HG03108 (cell line): ENCODE data around the gene ZBTB18.

Experiments
- ATAC-seq: cut with Tn5 transposase; IDR thresholded peaks from one replicate; pipeline ENCODE4 v1.9.1; 2021; ENCODE audit warnings: moderate library complexity; ENCODE audit not compliant: unreplicated experiment

The ZBTB18 gene

DNA sequence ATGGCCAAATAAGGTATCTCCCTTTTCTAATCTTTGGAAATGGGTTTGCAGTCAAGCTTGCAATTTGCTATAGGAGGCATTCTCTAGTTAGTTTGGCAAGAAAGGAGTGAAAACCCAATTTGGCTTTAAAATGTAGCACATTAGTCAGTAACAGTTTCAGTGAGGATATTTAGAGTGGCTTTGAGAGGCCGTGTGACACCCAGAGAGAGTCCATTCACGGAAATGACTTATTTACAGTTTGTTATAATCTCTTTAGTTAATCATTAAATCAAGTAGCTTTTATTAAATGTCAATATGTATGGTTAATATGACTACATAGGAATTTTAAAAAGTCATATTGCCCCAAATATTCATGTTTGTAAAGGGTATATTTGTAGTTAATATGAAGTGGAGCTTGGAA lies 9.6 kb downstream of the ZBTB18 start:
- no peak for ATAC-seq

DNA sequence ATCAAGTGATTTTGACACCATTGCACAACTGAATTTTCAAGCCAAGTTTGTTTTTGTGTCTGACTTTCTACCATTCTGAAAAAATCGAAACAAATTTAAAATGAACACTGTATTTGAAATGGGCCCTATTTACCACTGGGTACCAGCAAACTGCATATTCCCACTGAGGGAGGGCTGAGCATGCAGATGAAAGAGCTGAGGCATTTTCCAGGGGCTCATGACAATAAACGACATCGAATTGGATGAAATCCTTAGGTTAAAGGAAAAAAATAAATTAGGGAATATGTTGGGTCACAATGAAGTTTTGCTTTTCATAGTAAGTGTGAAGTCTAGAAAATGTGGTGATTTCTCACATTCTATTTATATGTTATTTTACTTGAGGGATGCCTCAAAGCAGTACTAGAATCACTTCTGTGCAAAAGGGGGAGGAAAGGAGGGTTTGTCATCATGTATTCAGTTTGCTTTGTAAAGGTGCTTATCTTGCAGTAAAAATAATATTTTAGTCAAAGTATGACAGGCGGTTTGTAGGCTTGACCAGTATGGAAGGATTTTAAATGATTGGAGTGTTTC lies 11.2 kb downstream of the ZBTB18 start:
- ATAC-seq = no peak

DNA sequence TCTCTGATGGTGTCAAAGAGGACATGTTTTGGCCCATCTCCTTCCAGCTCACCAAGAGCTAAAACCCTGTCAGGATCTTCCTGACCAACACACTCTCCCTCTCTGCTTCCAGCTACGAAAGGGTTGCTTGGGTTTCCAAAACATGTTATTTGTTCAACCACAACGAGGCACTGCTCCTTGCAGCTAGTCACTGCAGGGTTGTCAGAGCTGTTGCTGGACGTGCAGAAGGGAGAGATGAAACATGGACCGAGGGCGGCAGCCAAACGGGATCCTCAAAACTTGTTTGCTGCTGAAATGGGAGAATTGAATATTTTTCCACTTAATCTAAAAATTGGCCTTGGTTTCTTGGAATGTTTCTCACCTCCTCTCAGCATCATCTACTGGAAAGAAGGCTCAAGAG lies 12.4 kb downstream of the ZBTB18 start:
- ATAC-seq = no peak

DNA sequence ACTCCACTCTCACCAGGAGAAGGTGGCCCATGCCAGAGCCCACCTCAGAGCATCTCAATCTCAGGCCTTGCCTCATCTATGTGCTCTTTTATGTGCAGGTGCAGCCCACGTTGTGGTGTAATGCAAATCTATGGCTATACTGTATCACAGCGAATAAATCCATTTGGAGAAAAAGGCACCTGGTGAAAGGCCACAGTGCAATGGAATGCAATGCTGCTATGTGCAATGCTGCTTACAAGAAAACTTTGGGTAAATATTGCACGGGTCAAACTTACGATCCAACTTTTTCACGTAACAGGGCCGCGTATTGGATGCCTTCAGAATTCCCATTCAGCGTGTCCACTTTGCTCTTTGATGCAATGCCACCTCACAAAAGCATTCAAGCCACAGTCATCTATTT lies 13.5 kb downstream of the ZBTB18 start:
- ATAC-seq = no peak

DNA sequence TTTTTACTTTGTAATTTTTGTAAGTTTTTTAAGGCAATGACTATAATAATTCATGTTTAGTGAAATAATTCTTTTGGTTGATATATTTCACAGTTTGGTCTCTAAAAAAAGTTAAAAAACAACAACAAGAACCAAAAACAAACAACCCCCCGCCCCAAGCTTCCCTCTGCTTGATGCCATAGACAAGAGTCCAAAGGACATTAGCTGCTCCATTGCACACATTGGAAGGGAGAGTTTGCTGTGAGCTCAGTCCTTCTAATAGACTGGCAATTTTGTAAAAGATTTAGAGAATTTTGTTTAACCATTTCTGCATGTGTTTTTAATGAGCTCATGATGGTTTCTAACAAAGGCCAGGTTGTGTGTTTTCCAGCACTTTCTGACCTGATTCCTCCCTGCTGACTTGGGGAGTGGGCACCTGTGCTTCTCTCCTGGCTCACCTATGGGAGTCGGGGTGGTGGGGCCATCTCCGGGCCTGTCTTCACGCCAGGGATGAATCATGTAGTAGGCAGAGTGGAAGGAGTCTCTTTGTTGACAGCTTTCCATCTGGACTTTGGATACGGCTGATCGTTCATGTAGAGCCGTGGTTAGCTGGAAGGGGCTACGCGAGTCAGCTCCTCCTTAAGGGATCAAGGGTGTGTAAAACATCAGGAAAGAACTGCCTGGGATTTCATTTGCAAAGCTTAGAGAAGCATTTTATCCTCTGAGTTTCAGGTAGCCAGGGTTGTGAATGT lies 14.1 kb downstream of the ZBTB18 start:
- ATAC-seq = no peak

DNA sequence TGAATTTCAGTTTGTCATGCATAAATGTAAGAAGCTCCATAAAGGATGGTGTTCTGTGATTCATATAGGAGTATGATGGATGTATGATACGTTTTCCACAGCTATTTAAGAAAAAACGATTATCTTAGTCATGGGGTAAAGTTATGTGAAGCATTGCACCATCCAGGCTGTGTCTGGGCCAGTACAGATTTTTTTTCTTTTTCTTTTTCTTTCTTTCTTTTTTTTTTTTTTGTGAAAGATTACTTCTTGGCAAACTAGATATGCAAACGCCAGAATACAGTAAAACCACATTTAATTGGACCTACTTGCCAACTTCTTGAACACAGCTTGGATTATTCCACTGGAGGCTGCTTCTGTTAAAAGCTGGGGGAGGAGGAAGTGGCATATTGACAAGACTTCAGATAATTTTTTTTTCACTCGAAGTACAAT lies 14.9 kb downstream of the ZBTB18 start:
- no peak for ATAC-seq

DNA sequence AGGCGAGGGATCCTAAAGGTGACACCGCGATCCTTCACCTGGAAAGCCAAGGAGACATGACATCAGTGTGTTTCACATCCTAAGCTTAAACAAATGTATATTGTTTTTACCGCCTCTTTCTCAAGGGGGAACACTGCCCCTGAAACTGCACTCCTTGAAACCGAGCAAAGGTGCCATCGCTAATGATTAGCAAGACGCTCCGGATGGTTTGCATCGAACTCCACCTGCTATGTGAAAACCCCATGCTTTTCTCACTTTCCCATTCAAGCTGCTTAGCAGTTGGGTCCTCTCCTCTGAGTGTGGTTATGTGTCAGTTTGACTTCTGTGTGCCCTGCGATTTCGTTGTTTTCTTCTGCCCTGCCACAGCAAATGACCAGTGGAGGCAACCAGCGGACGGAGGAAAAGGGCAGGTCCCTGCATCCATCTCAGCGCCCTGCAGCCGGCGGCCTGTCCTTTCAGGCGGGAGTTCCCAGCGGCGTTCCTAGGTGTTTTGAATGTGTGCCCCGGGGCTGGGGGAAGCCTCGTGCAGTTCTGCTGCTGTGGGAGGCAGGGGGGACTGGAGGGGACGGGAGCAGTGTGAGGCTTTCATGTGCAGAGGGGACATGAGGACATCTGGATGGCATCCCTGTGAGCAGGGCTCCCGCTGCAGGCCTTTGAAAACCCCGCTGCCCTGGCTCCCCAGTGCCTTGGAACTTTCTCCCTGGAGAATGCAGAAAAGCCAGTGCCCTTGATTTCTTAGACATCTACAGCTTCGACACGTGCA lies 16.1 kb downstream of the ZBTB18 start:
- ATAC-seq = no peak

DNA sequence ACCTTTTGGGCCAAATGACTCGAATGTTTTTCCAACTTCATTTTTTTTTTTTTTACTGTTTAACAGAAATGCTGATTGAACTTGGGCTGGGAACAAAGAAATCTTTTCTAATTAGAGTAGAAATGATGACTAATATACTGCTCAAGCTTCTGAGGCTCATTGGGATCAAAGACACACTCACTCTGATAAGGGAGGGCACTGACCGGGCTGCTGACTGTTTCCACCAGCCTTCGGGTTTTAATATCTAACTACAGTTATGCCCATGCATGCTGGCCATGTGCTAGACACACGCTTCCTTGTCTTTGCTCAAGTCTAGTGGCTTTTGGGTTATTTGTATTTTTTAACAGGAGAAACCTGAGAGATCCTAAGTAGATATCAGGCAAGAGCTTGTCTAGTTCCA lies 16.8 kb downstream of the ZBTB18 start:
- ATAC-seq = no peak

DNA sequence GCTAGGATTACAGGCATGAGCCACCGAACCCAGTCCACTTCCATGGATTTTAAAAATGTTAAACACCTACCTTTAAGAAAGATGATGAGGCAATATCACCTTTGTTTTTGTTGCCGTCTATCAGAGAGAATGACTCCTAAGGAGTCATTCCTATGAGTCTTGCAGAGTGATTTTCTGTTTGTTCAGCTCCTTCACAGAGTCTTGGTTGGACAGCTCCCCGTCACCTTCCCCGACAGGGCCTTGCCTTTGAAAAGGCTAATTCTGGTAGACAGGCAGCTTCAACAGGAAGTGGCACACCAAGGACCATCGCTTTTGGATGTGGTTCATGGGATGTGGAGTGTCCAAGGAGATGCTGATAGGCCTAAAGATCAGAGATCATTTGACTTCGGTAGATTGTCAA lies 17.5 kb downstream of the ZBTB18 start:
- no peak for ATAC-seq

DNA sequence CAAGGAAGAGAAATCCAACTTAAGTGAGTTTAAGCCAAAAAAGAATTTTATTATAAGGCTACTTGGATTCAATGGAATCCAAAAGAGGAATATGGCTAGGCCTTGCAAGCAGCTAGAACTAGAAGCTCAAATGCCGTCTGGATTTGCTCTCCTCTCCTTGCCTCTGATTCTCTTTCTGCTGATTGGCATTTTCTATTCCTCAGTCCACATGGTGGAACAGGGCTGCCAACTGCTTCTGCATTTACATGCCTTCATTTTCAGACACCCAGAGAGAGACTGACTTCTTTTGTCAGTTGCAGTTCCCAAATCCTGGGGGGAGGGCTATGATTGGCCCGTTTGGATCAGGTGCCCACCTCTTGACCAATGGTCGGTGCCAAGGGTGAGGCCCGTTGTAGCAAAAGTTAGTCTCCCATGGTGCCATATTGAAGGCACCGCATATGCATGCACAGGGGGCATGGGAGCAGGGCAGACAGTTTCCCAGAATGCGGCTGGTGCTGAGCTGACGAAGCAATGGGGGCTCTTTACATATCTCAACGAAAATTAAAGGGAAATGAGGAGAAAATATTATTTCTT lies 18.3 kb downstream of the ZBTB18 start:
- ATAC-seq = no peak

DNA sequence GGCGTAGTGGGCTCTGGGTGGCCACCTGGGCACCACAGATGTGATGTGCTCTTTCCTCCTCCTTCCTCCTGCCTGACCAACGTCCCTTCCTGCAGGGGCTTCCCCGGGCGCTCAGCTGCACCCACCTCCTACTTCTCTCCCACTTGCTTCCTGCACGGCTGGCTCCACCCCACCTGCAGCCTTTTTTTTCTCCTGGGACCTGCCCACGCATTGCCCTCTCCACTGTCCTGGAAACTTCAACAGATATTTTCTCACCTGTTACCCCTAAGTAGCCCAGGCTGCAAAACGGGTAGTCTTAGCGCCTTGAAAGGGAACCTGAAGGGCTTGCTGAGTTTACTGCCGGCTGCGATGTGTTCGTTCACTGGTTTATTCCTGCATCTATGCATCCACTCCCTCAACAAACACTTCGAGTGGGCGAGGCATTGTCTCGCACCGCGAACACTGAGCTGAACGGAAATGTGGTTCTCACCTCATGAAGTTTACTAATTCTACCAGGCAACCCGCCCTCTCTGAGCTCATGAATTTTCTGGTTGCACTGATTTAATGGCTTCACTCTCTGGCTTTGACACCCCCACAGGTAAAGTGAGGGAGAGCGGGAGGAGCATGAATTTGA lies 23.6 kb downstream of the ZBTB18 start:
- peak; percentile 58 for ATAC-seq

DNA sequence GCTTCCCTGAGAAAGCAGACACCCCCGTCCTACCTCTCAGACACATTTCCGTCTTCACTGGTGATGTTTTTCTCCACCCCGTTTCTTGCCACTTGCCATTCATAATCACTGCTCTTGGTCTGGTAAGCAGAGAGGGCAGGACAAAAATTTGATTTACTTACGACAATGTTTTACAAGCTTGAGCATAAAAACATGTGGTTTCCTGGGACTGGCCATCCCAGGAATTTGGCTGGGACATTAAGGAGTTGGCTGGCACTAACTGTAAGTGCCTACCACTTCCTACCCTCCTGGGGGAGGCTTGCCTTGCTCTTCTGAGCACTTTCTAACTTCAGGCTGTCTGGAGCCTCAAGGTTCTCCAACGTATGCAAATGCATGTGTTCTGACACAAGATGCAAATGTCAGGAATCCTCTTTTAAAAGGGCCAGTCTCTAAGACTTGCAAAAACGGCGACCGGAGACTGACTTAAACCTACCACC lies 24.2 kb downstream of the ZBTB18 start:
- ATAC-seq = no peak

DNA sequence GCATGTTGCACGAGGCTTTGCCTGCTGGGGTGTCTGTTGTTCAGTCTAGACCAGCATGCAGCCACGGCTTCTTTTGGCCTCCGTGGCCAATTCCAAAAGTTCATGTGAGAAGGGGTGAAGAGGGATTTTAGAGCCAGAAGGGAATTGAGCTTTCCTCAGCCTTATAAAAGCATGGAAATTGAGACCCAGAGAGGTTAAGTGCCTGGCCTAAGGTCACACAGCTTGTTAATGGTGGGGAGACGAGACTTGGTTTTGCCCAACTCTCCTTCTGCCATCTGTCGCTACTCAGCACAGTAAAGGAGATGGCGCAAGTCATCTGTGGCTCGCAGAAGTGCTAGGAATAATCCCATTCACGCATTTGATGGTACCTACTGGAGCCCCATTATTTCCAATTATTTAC lies 25.7 kb downstream of the ZBTB18 start:
- no peak for ATAC-seq

DNA sequence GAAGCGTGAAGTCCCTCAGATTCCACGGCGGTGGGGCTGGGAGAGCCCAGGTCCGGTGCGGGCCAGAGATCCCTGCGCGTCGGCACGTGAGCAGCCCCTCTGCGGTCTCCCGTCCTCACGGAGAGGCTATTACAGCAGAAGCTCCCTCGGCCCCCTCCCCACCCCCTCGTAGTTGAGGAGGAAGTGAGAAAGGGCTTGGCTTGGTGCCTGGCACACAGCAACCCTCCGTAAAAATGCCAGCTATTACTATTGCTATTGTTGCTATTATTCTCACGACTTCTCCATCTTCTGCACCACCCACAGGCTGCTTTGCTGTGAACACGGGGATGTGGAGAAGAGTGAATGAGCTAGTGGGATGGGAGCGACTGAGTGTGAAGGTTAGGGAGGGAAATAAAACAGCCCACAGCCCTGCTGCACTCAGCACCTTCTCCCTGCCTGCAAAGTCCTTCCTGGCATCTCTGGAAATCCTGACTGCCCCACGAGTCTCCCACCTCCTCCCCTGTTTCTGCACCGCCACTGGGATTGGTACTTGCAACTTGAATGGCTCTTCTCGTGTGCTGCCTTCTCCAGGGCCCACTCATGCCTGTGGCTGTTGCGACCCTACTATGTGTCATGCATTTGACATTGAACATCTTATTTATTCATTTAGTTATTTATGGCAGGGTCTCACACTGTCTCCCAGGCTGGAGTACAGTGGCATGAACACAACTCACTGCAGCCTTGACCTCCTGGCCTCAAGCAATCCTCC lies 26.6 kb downstream of the ZBTB18 start:
- no peak for ATAC-seq

DNA sequence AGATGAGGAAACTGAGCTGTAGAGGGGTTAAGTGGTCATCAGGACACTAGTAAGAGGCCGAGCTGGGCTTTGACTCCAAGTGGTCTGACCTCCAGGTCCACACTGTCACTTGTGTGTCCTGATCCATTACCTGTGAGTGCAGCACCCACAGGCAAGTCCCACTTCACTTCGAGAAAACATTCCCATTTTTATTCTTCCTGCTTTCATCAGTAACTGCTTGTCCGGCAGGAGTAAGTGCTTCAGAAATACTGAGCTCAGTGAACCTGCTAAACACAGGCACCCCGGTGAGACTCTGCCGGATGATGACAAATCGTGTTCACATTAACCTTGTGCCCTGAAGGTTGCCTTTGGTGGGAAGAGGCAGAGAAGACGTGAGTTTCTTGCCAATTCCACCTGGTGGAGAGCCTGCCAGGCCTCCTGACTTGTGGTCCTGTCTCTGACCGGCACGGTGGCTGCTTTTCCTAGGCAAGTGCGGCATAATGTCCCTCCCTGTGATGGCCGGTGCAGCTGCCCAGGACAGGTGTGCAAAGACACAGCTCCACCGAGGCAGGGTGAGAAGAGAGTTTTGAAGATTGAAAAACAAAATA lies 29.4 kb downstream of the ZBTB18 start:
- ATAC-seq = no peak

DNA sequence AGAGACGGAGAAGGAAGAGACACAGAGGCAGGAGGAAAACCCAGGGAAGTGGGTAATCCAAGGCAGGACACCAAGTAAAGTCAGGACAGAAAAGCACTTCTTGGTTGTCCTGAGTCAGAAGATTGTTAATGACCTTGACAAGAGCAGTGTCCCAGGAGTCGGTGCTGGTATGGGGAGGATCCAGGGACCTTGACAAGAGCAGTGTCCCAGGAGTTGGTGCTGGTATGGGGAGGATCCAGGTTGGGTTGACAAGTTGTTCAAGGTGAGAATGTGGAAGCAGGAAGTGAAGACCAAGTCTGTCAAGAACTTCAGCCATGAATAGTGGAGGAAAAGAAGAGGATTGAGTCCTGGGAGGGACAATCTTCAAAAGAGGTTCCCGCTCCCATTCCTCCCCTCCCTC lies 31.9 kb downstream of the ZBTB18 start:
- no peak for ATAC-seq

DNA sequence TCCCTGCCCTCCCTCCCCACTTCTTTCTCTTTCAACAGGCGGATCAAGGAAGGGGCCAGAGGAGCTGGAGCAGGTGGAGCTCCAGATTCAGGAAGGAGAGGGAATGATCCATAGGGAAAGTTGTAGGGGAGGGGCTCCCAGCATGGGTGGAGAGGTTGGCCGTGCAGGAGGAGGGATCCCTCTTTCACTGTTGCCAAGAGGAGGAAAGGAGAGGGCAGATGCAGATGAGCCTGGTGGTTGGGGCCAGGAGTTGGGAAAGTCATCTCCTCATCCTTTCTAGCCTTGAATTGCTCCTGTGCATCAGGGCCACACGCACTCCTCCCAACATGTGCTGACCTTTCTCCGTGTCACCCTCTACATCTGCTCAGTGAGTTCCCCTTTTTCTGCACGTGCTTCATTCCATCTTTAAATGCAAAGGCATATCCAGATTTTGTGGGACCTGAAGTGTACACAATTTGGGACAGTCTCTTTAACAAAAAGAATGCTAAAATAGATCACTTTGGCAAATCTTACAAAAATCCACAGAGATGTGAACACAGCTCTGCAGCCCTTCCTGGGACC lies 32.4 kb downstream of the ZBTB18 start:
- ATAC-seq = no peak

DNA sequence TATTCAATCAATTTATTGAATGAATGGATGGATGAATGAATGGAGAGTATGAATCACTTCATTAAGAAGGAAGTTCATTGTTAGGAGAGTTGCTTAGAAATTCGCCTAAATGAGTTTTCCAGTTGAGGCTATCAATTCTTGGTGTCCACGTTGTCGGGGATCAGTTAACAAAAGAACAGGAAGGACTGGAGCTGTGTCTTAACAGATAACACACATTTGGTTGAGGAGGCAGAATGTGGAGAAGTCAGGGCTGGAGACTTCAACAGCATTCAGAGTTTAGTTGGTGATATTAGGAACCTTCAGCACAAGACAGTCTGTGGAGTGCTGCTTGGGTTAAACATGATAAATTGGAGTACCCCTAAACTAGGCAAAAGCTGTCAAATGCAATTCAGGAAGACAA lies 33.7 kb downstream of the ZBTB18 start:
- no peak for ATAC-seq

DNA sequence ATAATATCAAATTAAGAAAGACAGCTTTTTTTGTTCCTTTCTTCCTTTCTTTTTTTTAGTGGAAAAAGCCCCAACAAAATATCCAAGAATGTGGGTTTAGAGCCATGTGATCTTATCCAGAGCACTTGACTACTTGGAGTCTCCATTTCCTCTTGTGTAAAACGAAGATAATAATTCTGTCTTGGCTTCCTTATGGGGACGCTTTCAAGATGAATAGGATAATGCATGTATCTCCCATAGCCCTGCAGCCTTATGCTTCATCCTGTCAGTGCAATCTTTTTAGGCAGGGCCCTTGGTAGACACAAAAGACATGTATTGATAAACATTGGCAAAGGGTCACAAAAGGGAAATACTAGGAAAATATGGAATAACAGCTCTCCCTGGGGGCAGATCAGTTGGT lies 34.8 kb downstream of the ZBTB18 start:
- ATAC-seq = no peak

DNA sequence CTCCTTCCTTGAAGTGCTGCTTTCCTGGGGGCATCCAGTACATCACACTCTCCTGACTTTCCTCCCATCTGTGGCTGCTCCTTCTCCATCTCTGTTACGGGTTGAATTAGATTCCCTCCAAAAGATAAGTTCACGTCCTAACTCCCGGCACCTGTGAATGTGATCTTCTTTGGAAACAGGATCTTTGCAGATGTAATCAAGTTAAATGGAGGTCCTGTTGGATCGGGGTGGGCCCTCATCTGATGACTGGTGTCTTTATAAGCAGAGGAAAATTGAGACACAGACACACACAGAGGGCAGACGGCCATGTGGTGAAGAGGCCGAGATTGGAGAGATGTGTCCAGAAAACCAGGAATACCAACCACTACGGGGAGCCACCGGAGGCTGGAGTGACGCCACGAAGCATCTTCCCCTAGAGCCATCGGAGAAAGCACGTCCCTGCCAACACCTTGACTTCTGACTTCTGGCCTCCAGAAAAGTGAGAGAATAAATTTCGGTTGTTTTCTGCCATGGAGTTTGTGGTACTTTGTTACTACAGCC lies 36.0 kb downstream of the ZBTB18 start:
- ATAC-seq = no peak
